ENCODE measurements around the gene UCKL1. TPM values are rescaled to one million over a fixed set of nuclear protein-coding genes. Genes with fewer than 3 reads are reported as not detected.

Gene UCKL1
- total RNA-seq (10 to 100 TPM; 42.0 to 49.0 (median 46.6) TPM), polyA plus RNA-seq (10 to 100 TPM; 20.5 to 33.0 TPM), total RNA-seq (29.9 reads per million, percentile 59 among the genes with 10 or more reads in this experiment)

- H3K4me1 ChIP-seq (ENCODE audit: control insufficient read depth in 2 of 2, insufficient read depth in 2 of 2, low read length in 2 of 2) = peaks cover 18 to 26% of the 10 kb centered on the region in 2 donors
Measured at GRCh38 chr20:63955827-63956663, at the start of gene UCKL1. Gene UCKL1 (minus strand): TSS chr20:63956416. CDS start chr20:63956372, 44 bp downstream.

GRCh38 chr20:64005394-64005793 is 49.2 kb upstream of the UCKL1 start:
- Histone ChIP-seq H3K4me3 (ENCODE audit: low read length) (no peak overlapping the region), H3K27ac (ENCODE audit: low read depth, low read length) (no peak overlapping the region), H3K4me1 (ENCODE audit: control insufficient read depth in 2 of 2, insufficient read depth in 2 of 2, low read length in 2 of 2) (peaks cover 2 to 6% of the 10 kb centered on the region in 2 donors), H3K36me3 (ENCODE audit: control insufficient read depth in 2 of 3, insufficient read depth in 3 of 3, low read length in 3 of 3) (peaks cover 22 to 92% (median 51%) of the 10 kb centered on the region in 3 experiments), H3K27me3 (ENCODE audit: control insufficient read depth in 2 of 2, insufficient read depth in 2 of 2, low read length in 2 of 2) (no peaks in the 10 kb centered on the region), H3K9me3 (ENCODE audit: control insufficient read depth in 2 of 3, low read length in 3 of 3) (peaks cover 4 to 27% (median 19%) of the 10 kb centered on the region in 3 experiments)
- ATAC-seq (no peak), DNase-seq (no peak)
- Mint-ChIP-seq H3K27ac (peak overlapping the region in 2 of 9 donors; percentile 36 to 73), H3K4me3 (peak overlapping the region in 1 of 10 donors; percentile 60), H3K4me1 (peaks cover 16 to 43% (median 26%) of the 10 kb centered on the region in 7 donors), H3K9me3 (peaks cover 0 to 27% (median 20%) of the 10 kb centered on the region in 11 donors), H3K27me3 (no peaks in the 10 kb centered on the region), H3K36me3 (peaks cover 17 to 75% (median 46%) of the 10 kb centered on the region in 5 donors)
- ChIA-PET CTCF (interaction anchor here (0.6 kb wide), 1 partner anchor 20 kb away, joined by 5 read pairs; no protein-coding TSS in a partner anchor), POLR2A (interaction anchor here (1.3 to 2.0 kb wide), 2 partner anchors 23 to 25 kb away, joined by 3 to 4 read pairs; partner anchors contain the start of gene SAMD10)
- intact Hi-C loops (cut with micrococcal nuclease) = no loop called here

More at GRCh38 chr20:63955827-63956663, at the start of gene UCKL1:
- H3K4me1 Mint-ChIP-seq = peaks cover 19 to 37% (median 27%) of the 10 kb centered on the region in 7 donors
- DNase-seq = peak; percentile 82 to 95 (median 93)
- peak within 1 kb of the TSS; percentile 79 to 87 (median 86) for H3K4me3 Mint-ChIP-seq
- CTCF ChIA-PET = interaction anchor here (0.7 to 1.2 kb wide), 3 partner anchors 17 to 103 kb away, joined by 3 to 4 read pairs (median 3); no protein-coding TSS in a partner anchor
- Histone ChIP-seq H3K27ac (ENCODE audit: low read depth, low read length) (peak within 1 kb of the TSS; percentile 93), H3K4me3 (ENCODE audit: low read length) (peak within 1 kb of the TSS; percentile 87), H3K27me3 (ENCODE audit: control insufficient read depth in 2 of 2, insufficient read depth in 2 of 2, low read length in 2 of 2) (no peaks in the 10 kb centered on the region), H3K36me3 (ENCODE audit: control insufficient read depth in 2 of 3, insufficient read depth in 3 of 3, low read length in 3 of 3) (peaks cover 0 to 35% (median 0%) of the 10 kb centered on the region in 3 experiments), H3K9me3 (ENCODE audit: control insufficient read depth in 2 of 3, low read length in 3 of 3) (no peaks in the 10 kb centered on the region)
- peaks cover 0 to 4% (median 0%) of the 10 kb centered on the region in 11 donors for H3K9me3 Mint-ChIP-seq
- no peaks in the 10 kb centered on the region for H3K27me3 Mint-ChIP-seq
- peak; percentile 91 for ATAC-seq
- peak within 1 kb of the TSS; percentile 32 to 89 (median 80) for H3K27ac Mint-ChIP-seq
- intact Hi-C loops (cut with micrococcal nuclease) = loop anchor here (1.0 to 5.0 kb wide), 22 partner anchors 18 to 739 kb away; partner anchors contain the start of genes ARFRP1 (in 2 of the 2), GMEB2 (in 2 of the 2), TCEA2 (in 2 of the 2) and TPD52L2 (in 2 of the 2)
- POLR2A ChIA-PET = interaction anchor here (0.9 to 2.7 kb wide), 14 partner anchors 11 to 298 kb away, joined by 3 to 21 read pairs (median 4); partner anchors contain the start of genes LIME1, RTEL1, SAMD10 and TCEA2
- peaks cover 0 to 7% (median 0%) of the 10 kb centered on the region in 5 donors for H3K36me3 Mint-ChIP-seq

- Histone ChIP-seq H3K9me3 (ENCODE audit: control insufficient read depth in 2 of 3, low read length in 3 of 3) (peaks cover 0 to 14% (median 7%) of the 10 kb centered on the region in 3 experiments), H3K27me3 (ENCODE audit: control insufficient read depth in 2 of 2, insufficient read depth in 2 of 2, low read length in 2 of 2) (no peaks in the 10 kb centered on the region), H3K4me3 (ENCODE audit: low read length) (no peak overlapping the region), H3K36me3 (ENCODE audit: control insufficient read depth in 2 of 3, insufficient read depth in 3 of 3, low read length in 3 of 3) (peaks cover 16 to 92% (median 45%) of the 10 kb centered on the region in 3 experiments), H3K4me1 (ENCODE audit: control insufficient read depth in 2 of 2, insufficient read depth in 2 of 2, low read length in 2 of 2) (no peaks in the 10 kb centered on the region), H3K27ac (ENCODE audit: low read depth, low read length) (no peak overlapping the region)
- H3K36me3 Mint-ChIP-seq = peaks cover 10 to 72% (median 36%) of the 10 kb centered on the region in 5 donors
- H3K9me3 Mint-ChIP-seq = peaks cover 0 to 16% (median 11%) of the 10 kb centered on the region in 11 donors
- H3K27ac Mint-ChIP-seq = peak overlapping the region in 2 of 9 donors; percentile 13 to 59
- H3K27me3 Mint-ChIP-seq = no peaks in the 10 kb centered on the region
- DNase-seq = no peak
- H3K4me1 Mint-ChIP-seq = peaks cover 8 to 31% (median 14%) of the 10 kb centered on the region in 7 donors
- peak overlapping the region in 1 of 10 donors; percentile 25 for H3K4me3 Mint-ChIP-seq
- POLR2A ChIA-PET = interaction anchor here (0.6 to 1.3 kb wide), 4 partner anchors 15 to 24 kb away, joined by 3 read pairs; partner anchors contain the start of gene SAMD10
- CTCF ChIA-PET = no interaction called here
- intact Hi-C loops (cut with micrococcal nuclease) = no loop called here
- no peak for ATAC-seq
Measured at GRCh38 chr20:64003960-64004725, 47.9 kb upstream of the UCKL1 start.

GRCh38 chr20:64001607-64002011 is 45.4 kb upstream of the UCKL1 start:
- Histone ChIP-seq H3K27ac (ENCODE audit: low read depth, low read length) (no peak overlapping the region), H3K36me3 (ENCODE audit: control insufficient read depth in 2 of 3, insufficient read depth in 3 of 3, low read length in 3 of 3) (peaks cover 15 to 85% (median 38%) of the 10 kb centered on the region in 3 experiments), H3K4me3 (ENCODE audit: low read length) (no peak overlapping the region), H3K9me3 (ENCODE audit: control insufficient read depth in 2 of 3, low read length in 3 of 3) (no peaks in the 10 kb centered on the region), H3K27me3 (ENCODE audit: control insufficient read depth in 2 of 2, insufficient read depth in 2 of 2, low read length in 2 of 2) (no peaks in the 10 kb centered on the region), H3K4me1 (ENCODE audit: control insufficient read depth in 2 of 2, insufficient read depth in 2 of 2, low read length in 2 of 2) (no peaks in the 10 kb centered on the region)
- no peaks in the 10 kb centered on the region for H3K27me3 Mint-ChIP-seq
- intact Hi-C loops (cut with micrococcal nuclease) = no loop called here
- POLR2A ChIA-PET = interaction anchor here (1.0 kb wide), 1 partner anchor 36 kb away, joined by 3 read pairs; no protein-coding TSS in a partner anchor
- H3K36me3 Mint-ChIP-seq = peaks cover 4 to 68% (median 29%) of the 10 kb centered on the region in 5 donors
- ATAC-seq (peak; percentile 69), DNase-seq (no peak)
- peak overlapping the region in 1 of 10 donors; percentile 67 for H3K4me3 Mint-ChIP-seq
- peaks cover 4 to 21% (median 8%) of the 10 kb centered on the region in 7 donors for H3K4me1 Mint-ChIP-seq
- H3K27ac Mint-ChIP-seq = peak overlapping the region in 2 of 9 donors; percentile 16 to 95
- peaks cover 0 to under 1% (median 0%) of the 10 kb centered on the region in 11 donors for H3K9me3 Mint-ChIP-seq
- CTCF ChIA-PET = interaction anchor here (0.6 kb wide), 1 partner anchor 99 kb away, joined by 4 read pairs; no protein-coding TSS in a partner anchor

GRCh38 chr20:64000906-64001305 is 44.7 kb upstream of the UCKL1 start:
- no peak overlapping the region for H3K4me3 Mint-ChIP-seq
- no peak overlapping the region for H3K4me3 ChIP-seq (ENCODE audit: low read length)
- no peaks in the 10 kb centered on the region for H3K9me3 Mint-ChIP-seq
- DNase-seq (no peak), ATAC-seq (no peak)
- CTCF ChIA-PET = no interaction called here
- no peaks in the 10 kb centered on the region for H3K27me3 ChIP-seq (ENCODE audit: control insufficient read depth in 2 of 2, insufficient read depth in 2 of 2, low read length in 2 of 2)
- no peaks in the 10 kb centered on the region for H3K27me3 Mint-ChIP-seq
- POLR2A ChIA-PET = interaction anchor here (1.0 kb wide), 1 partner anchor 36 kb away, joined by 3 read pairs; no protein-coding TSS in a partner anchor
- intact Hi-C loops (cut with micrococcal nuclease) = no loop called here
- no peaks in the 10 kb centered on the region for H3K9me3 ChIP-seq (ENCODE audit: control insufficient read depth in 2 of 3, low read length in 3 of 3)
- peaks cover 4 to 21% (median 8%) of the 10 kb centered on the region in 7 donors for H3K4me1 Mint-ChIP-seq
- H3K27ac Mint-ChIP-seq = peak overlapping the region in 1 of 9 donors; percentile 95
- no peaks in the 10 kb centered on the region for H3K4me1 ChIP-seq (ENCODE audit: control insufficient read depth in 2 of 2, insufficient read depth in 2 of 2, low read length in 2 of 2)
- H3K36me3 Mint-ChIP-seq = peaks cover 4 to 66% (median 30%) of the 10 kb centered on the region in 5 donors
- H3K27ac ChIP-seq (ENCODE audit: low read depth, low read length) = no peak overlapping the region
- H3K36me3 ChIP-seq (ENCODE audit: control insufficient read depth in 2 of 3, insufficient read depth in 3 of 3, low read length in 3 of 3) = peaks cover 15 to 87% (median 40%) of the 10 kb centered on the region in 3 experiments
